H1 (cell line): Measurements from ENCODE around the gene RRP9.

ENCODE experiments used
- ATF3 ChIP-seq: IDR thresholded peaks from 2 replicates; pipeline ENCODE4 v1.6.1; 2011; ENCODE audit warnings: low read depth, mild to moderate bottlenecking, low read length; ENCODE audit not compliant: insufficient read depth
- CTCF ChIP-seq, 3 experiments: IDR thresholded peaks; 1 replicate in 2 of 3; 2 replicates in 1 of 3; pipeline versions ENCODE4 v1.5.1 to v1.6.1; 2011; ENCODE audit warnings: low read length in 3 of 3, mild to moderate bottlenecking in 3 of 3, inconsistent platforms in 2 of 3, low read depth in 1 of 3, moderate library complexity in 1 of 3; ENCODE audit not compliant: insufficient read depth in 1 of 3; ENCODE audit errors: control extremely low read depth in 1 of 3
- EZH2 ChIP-seq: fragments of 200-600 bp; sonication (generic); IDR thresholded peaks from 2 replicates; pipeline ENCODE4 v1.7.1; 2012; ENCODE audit warnings: low read depth, mild to moderate bottlenecking, moderate library complexity, low read length, inconsistent platforms; ENCODE audit not compliant: severe bottlenecking
- POLR2A ChIP-seq, 2 experiments: IDR thresholded peaks; 1 replicate in 1 of 2; 2 replicates in 1 of 2; pipeline ENCODE4 v1.6.1; 2011; ENCODE audit warnings: low read depth in 2 of 2, low read length in 2 of 2, mild to moderate bottlenecking in 2 of 2; ENCODE audit errors: control extremely low read depth in 1 of 2
- TAF1 ChIP-seq: IDR thresholded peaks from 2 replicates; pipeline ENCODE4 v1.6.1; 2011; ENCODE audit warnings: mild to moderate bottlenecking, low read depth, low read length

GRCh38 chr3:51983578-51984268 lies 42.0 kb upstream of the RRP9 start:
- no peak for TF ChIP-seq ATF3
- TF ChIP-seq POLR2A (IDR thresholded peaks at IDR 0.05; ENCODE audit: control extremely low read depth in 1 of 2, low read depth in 2 of 2, low read length in 2 of 2): no peak
- no peak for TF ChIP-seq TAF1
- no peak for TF ChIP-seq CTCF (IDR thresholded peaks at IDR 0.05; ENCODE audit: control extremely low read depth in 1 of 3, insufficient read depth in 1 of 3, low read depth in 1 of 3, low read length in 3 of 3)
- no peak for TF ChIP-seq EZH2
